AG04450 (cell line): ENCODE results near the gene SLC22A6. TPM values are rescaled to one million over a fixed set of nuclear protein-coding genes. Genes with fewer than 3 reads are reported as not detected.

Experiments used
- CTCF ChIA-PET: fragments of 300-600, 350-600 bp; formaldehyde crosslinking; extraction: SDS; loops from one replicate; lab custom pipeline; 2022; ENCODE audit warnings: antibody characterized with exemption, inconsistent platforms; lab: Charles Lee
- POLR2A ChIA-PET: fragments of 350-600 bp; formaldehyde crosslinking; extraction: SDS; loops from one replicate; lab custom pipeline; 2021; ENCODE audit warnings: antibody characterized with exemption, inconsistent platforms; lab: Yijun Ruan, JAX
- DNase-seq: peaks from one replicate; pipeline ENCODE4 v3.0.0-alpha.2; 2011; ENCODE audit warnings: low read depth, low spot score
- H3K27ac ChIP-seq: one replicate; pipeline ENCODE4 v1.5.1; 2012; ENCODE audit warnings: low read depth, low read length, control low read depth
- H3K27me3 ChIP-seq: one replicate; pipeline ENCODE4 v1.6.0; 2012; ENCODE audit warnings: low read length; ENCODE audit not compliant: control insufficient read depth, insufficient read depth
- H3K4me3 ChIP-seq: 2 replicates; pipeline ENCODE4 v1.5.1; 2011; ENCODE audit warnings: mild to moderate bottlenecking, low read depth, low read length, control low read depth
- H3K9me3 ChIP-seq: 2 replicates; pipeline ENCODE4 v1.5.1; 2012; ENCODE audit warnings: low read length; ENCODE audit not compliant: control insufficient read depth, insufficient read depth
- CTCF ChIP-seq: IDR thresholded peaks from 2 replicates; pipeline ENCODE4 v1.5.1; 2011; ENCODE audit warnings: low read depth, low read length, control low read depth, inconsistent platforms
- polyA plus RNA-seq: library from polyadenylated mRNA; depleted of rRNA; stranded (reverse); fragments of >200 nt; gene quantifications from 2 replicates; pipeline ENCODE4 v1.2.3, GENCODE V29; 2011

SLC22A6 gene
- polyA plus RNA-seq, 1 experiment, result not detected

DNA sequence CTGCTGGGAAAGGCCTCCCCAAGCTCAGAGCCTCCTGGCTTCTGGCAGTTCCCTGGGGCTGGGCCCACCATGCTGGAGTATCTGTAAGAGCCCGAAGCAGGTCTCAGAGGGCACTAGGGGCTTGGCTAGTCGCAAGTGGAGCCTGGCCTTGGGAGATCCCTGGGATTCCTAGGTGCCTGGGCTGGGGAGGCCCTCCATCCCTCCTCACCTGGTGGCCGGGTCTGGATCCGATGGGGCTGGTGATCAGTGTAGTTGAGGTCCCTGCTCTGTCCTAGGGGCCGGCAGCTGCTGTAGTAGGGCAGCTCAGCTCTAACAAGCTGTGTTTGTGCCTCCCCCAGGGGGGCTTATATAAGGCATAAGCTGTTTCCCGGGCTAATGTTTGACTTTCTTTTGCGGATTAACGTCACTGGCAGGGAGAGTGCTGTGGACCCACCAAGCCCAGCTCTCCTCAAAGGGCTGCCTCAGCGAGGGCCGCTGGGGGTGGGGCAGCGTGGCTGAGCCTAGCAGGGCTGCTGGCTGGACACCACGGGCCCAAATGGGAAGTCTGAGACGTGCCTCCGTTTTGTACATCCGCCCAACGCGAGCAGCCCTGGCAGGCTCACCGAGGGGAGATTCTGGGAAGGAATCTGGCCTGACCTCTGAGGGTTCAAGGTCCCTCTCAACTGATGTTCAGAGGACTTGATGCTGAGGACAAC, 30.9 kb upstream of the SLC22A6 start, which contains the start of gene SLC22A8:
TSS of gene SLC22A8 (minus strand) at position 321 of the 695 bp plus-strand sequence. CDS start 883 bp downstream, outside the sequence.
- TF ChIP-seq CTCF, result no peak
- Histone ChIP-seq H3K27me3 (peaks cover 17% of the 10 kb centered on the region), H3K9me3 (no peaks in the 10 kb centered on the region; the same call in 1 of the 2 replicates), H3K27ac (no peak within 1 kb of the TSS), H3K4me3 (no peak within 1 kb of the TSS)
- no peak for DNase-seq
- ChIA-PET CTCF (interaction anchor here (0.8 to 1.0 kb wide), 3 partner anchors 8 to 110 kb away, joined by 3 to 7 read pairs (median 6); no protein-coding TSS in a partner anchor), POLR2A (no interaction called here)

- no peaks in the 10 kb centered on the region for H3K9me3 ChIP-seq
- no peak for DNase-seq
- CTCF ChIA-PET, result interaction anchor here (0.8 to 1.0 kb wide), 3 partner anchors 9 to 109 kb away, joined by 3 to 7 read pairs (median 6); no protein-coding TSS in a partner anchor
- TF ChIP-seq CTCF, result no peak
- peaks cover 21% of the 10 kb centered on the region for H3K27me3 ChIP-seq
- H3K4me3 ChIP-seq, result no peak overlapping the region
- POLR2A ChIA-PET, result no interaction called here
- no peak overlapping the region for H3K27ac ChIP-seq
These were observed 29.8 kb upstream of the SLC22A6 start for GRCh38 chr11:63014408-63015055.

DNA sequence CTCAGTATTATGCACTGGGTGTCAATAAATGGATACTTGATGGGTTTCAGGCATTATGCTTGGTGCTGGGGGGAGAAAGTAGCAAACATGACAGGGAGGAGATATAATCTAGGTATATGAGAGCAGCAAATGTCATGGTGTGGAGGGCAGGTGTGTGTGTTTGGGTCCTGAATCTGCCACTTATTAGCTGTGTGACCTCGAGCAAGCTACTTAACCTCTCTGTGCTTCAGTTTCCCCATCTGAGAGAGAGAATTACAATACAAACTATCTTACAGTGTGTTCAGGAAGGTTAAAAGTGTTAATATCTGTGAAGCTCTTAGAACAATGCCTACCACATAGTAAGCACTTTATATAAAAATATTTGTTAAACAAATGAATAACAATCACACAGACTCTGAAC, 28.1 kb upstream of the SLC22A6 start:
- Histone ChIP-seq H3K27me3 (peaks cover 18% of the 10 kb centered on the region), H3K4me3 (no peak overlapping the region), H3K9me3 (no peaks in the 10 kb centered on the region), H3K27ac (no peak overlapping the region)
- POLR2A ChIA-PET, result no interaction called here
- CTCF ChIA-PET, result interaction anchor here (0.8 to 1.4 kb wide), 2 partner anchors 11 to 108 kb away, joined by 6 to 8 read pairs; no protein-coding TSS in a partner anchor
- no peak for DNase-seq
- no peak for TF ChIP-seq CTCF

- ChIA-PET POLR2A (no interaction called here), CTCF (interaction anchor here (1.4 kb wide), 1 partner anchor 11 kb away, joined by 8 read pairs; no protein-coding TSS in a partner anchor)
These were observed 27.7 kb upstream of the SLC22A6 start for GRCh38 chr11:63012430-63012829.

More at GRCh38 chr11:63012430-63012829, 27.7 kb upstream of the SLC22A6 start:
- no peak for DNase-seq
- Histone ChIP-seq H3K27ac (no peak overlapping the region), H3K9me3 (no peaks in the 10 kb centered on the region), H3K4me3 (no peak overlapping the region), H3K27me3 (peaks cover 15% of the 10 kb centered on the region)
- TF ChIP-seq CTCF, result no peak
